ENCODE results near the gene CATSPER3.

- no peak for TF ChIP-seq CTCF (IDR thresholded peaks at IDR 0.05)
- no peak for TF ChIP-seq POLR2AphosphoS5 (IDR thresholded peaks at IDR 0.05)
- TF ChIP-seq POLR2A (IDR thresholded peaks at IDR 0.05) = no peak
- TF ChIP-seq EP300 (IDR thresholded peaks at IDR 0.05) = no peak
Observed at GRCh38 chr5:135047347-135047695, 79.6 kb downstream of the CATSPER3 start.

Data from suprapubic skin (tissue), 4 donors.